GM23338 (cell line): ENCODE measurements around the gene PRAF2. TPM values are rescaled to one million over a fixed set of nuclear protein-coding genes. Genes with fewer than 3 reads are reported as not detected.

Source experiments
- ATAC-seq: fragments of 200-7000 bp; cut with Tn5 transposase; 3 replicates; pipeline ENCODE4 v1.9.1; 2020
- DNase-seq: peaks from one replicate; pipeline ENCODE4 v3.0.0-alpha.2; 2015; ENCODE audit warnings: low spot score
- H2AFZ ChIP-seq: fragments of 200-600 bp; sonication (generic); 2 replicates; pipeline ENCODE4 v1.8.0; 2016; ENCODE audit warnings: antibody characterized with exemption, mild to moderate bottlenecking, moderate library complexity
- H3F3A ChIP-seq: fragments of 200-600 bp; sonication (generic); replicated peaks from 2 replicates; pipeline ENCODE4 v1.8.0; 2017; ENCODE audit warnings: antibody characterized with exemption, mixed run types, low read depth
- H3K27ac ChIP-seq: fragments of 200-600 bp; sonication (generic); 2 replicates; pipeline ENCODE4 v1.6.1; 2016; ENCODE audit warnings: low read depth
- H3K27me3 ChIP-seq: fragments of 200-600 bp; sonication (generic); 2 replicates; pipeline ENCODE4 v1.8.0; 2016; ENCODE audit warnings: mild to moderate bottlenecking, mixed run types, moderate library complexity; ENCODE audit not compliant: insufficient read depth
- H3K36me3 ChIP-seq: fragments of 200-600 bp; sonication (generic); 2 replicates; pipeline ENCODE4 v1.8.0; 2016; ENCODE audit warnings: mild to moderate bottlenecking; ENCODE audit not compliant: insufficient read depth
- H3K4me1 ChIP-seq: fragments of 200-600 bp; sonication (generic); 2 replicates; pipeline ENCODE4 v1.8.0; 2016; ENCODE audit warnings: mild to moderate bottlenecking, moderate library complexity; ENCODE audit not compliant: insufficient read depth
- H3K4me2 ChIP-seq: fragments of 200-600 bp; sonication (generic); 2 replicates; pipeline ENCODE4 v1.7.1; 2017; ENCODE audit warnings: mixed run types
- H3K4me3 ChIP-seq: fragments of 200-600 bp; sonication (generic); 2 replicates; pipeline ENCODE4 v1.6.1; 2016; ENCODE audit warnings: mixed run types
- H3K79me2 ChIP-seq: fragments of 200-600 bp; sonication (generic); replicated peaks from 2 replicates; pipeline ENCODE4 v1.8.0; 2017; ENCODE audit warnings: mild to moderate bottlenecking; ENCODE audit not compliant: insufficient read depth
- H3K9me2 ChIP-seq: fragments of 200-600 bp; sonication (generic); 2 replicates; pipeline ENCODE4 v1.8.0; 2017; ENCODE audit not compliant: insufficient read depth
- H4K20me1 ChIP-seq: fragments of 200-600 bp; sonication (generic); replicated peaks from 2 replicates; pipeline ENCODE4 v1.8.0; 2017; ENCODE audit warnings: mild to moderate bottlenecking; ENCODE audit not compliant: insufficient read depth
- H3K27ac Mint-ChIP-seq: 2 replicates; pipeline ENCODE4 v1.8.0; 2020; ENCODE audit warnings: inconsistent platforms, mild to moderate bottlenecking, moderate library complexity, mixed read lengths
- H3K27me3 Mint-ChIP-seq: 3 replicates; pipeline ENCODE4 v1.8.0; 2022; ENCODE audit warnings: low read depth, mild to moderate bottlenecking, moderate library complexity, mixed read lengths, inconsistent platforms; ENCODE audit not compliant: insufficient read depth, poor library complexity
- H3K36me3 Mint-ChIP-seq: 3 replicates; pipeline ENCODE4 v1.8.0; 2021; ENCODE audit warnings: low read depth, mild to moderate bottlenecking, inconsistent platforms, moderate library complexity, mixed read lengths
- H3K4me1 Mint-ChIP-seq: 3 replicates; pipeline ENCODE4 v1.8.0; 2020; ENCODE audit warnings: mild to moderate bottlenecking, inconsistent platforms, mixed read lengths
- H3K4me3 Mint-ChIP-seq: 3 replicates; pipeline ENCODE4 v1.8.0; 2021; ENCODE audit warnings: moderate library complexity, mild to moderate bottlenecking, inconsistent platforms, mixed read lengths
- H3K9me3 Mint-ChIP-seq: 3 replicates; pipeline ENCODE4 v1.8.0; 2020; ENCODE audit warnings: moderate library complexity, mild to moderate bottlenecking, inconsistent platforms, mixed read lengths
- CREB1 ChIP-seq: fragments of 250-450 bp; sonication (Bioruptor Pico); IDR thresholded peaks from 2 replicates; pipeline ENCODE4 v1.5.0; 2020; ENCODE audit warnings: low read depth, mild to moderate bottlenecking, moderate library complexity
- CTCF ChIP-seq, 2 experiments: fragments of 200-600 bp in 1 of 2; sonication (generic) in 1 of 2; conservative IDR thresholded peaks; 2 replicates each; pipeline versions ENCODE4 v1.5.1 to v1.6.1; 2016 to 2017; ENCODE audit warnings: antibody characterized with exemption in 2 of 2, low read depth in 2 of 2, mild to moderate bottlenecking in 2 of 2, moderate library complexity in 1 of 2
- ETS1 ChIP-seq: IDR thresholded peaks from 2 replicates; pipeline ENCODE4 v1.6.1; 2016; ENCODE audit warnings: antibody characterized with exemption
- EZH2 ChIP-seq: fragments of 200-600 bp; sonication (generic); IDR thresholded peaks from one replicate; pipeline ENCODE4 v1.8.0; 2017; ENCODE audit warnings: antibody characterized with exemption, mild to moderate bottlenecking, low read depth; ENCODE audit not compliant: unreplicated experiment
- EZH2phosphoT487 ChIP-seq: fragments of 200-600 bp; sonication (generic); IDR thresholded peaks from one replicate; pipeline ENCODE4 v1.8.1; 2018; ENCODE audit warnings: antibody characterized with exemption; ENCODE audit not compliant: unreplicated experiment
- JUNB ChIP-seq: IDR thresholded peaks from one replicate; pipeline ENCODE4 v1.6.1; 2016; ENCODE audit warnings: antibody characterized with exemption; ENCODE audit not compliant: unreplicated experiment
- NANOG ChIP-seq: IDR thresholded peaks from 2 replicates; pipeline ENCODE4 v1.6.1; 2016; ENCODE audit warnings: antibody characterized with exemption, borderline replicate concordance
- POLR2AphosphoS5 ChIP-seq: IDR thresholded peaks from 2 replicates; pipeline ENCODE4 v1.6.1; 2016; ENCODE audit warnings: antibody characterized with exemption, low read depth
- STAT1 ChIP-seq: IDR thresholded peaks from one replicate; pipeline ENCODE4 v1.6.1; 2016; ENCODE audit warnings: antibody characterized with exemption; ENCODE audit not compliant: unreplicated experiment
- ZNF114 ChIP-seq: fragments of 250-450 bp; sonication (Bioruptor Pico); IDR thresholded peaks from 2 replicates; pipeline ENCODE4 v1.5.0; 2020; ENCODE audit warnings: mild to moderate bottlenecking, moderate library complexity
- ZNF331 ChIP-seq: fragments of 250-450 bp; sonication (Bioruptor Pico); IDR thresholded peaks from 2 replicates; pipeline ENCODE4 v1.5.0; 2020; ENCODE audit warnings: low read depth, mild to moderate bottlenecking, moderate library complexity
- polyA plus RNA-seq: library from polyadenylated mRNA; unstranded; fragments of >200 nt; fragmentation: Nextera tagmentation; extraction: Ambion mirVana; gene quantifications from 2 replicates; pipeline ENCODE4 v1.2.1, GENCODE V29; 2016
- total RNA-seq: library from RNA; depleted of rRNA; stranded (reverse); fragments of >200 nt; shearing (Covaris generic); gene quantifications from 2 replicates; pipeline ENCODE4 v1.2.3, GENCODE V29; 2014
- TF ChIP-seq, protein P1 (sequence below): fragments of 250-450 bp; sonication (Bioruptor Pico); IDR thresholded peaks from 2 replicates; pipeline ENCODE4 v1.5.0; 2020; ENCODE audit warnings: mild to moderate bottlenecking, moderate library complexity
- TF ChIP-seq, protein P2 (sequence below): IDR thresholded peaks from one replicate; pipeline ENCODE4 v1.6.1; 2018; ENCODE audit warnings: antibody characterized with exemption; ENCODE audit not compliant: unreplicated experiment

Gene PRAF2
- total and polyA plus RNA-seq, 2 experiments from 2014 or later: 6.3 to 22.1 TPM

- Mint-ChIP-seq H3K4me3 (no peak overlapping the region; the same call in 2 of the 3 replicates), H3K27me3 (peaks cover 12% of the 10 kb centered on the region), H3K27ac (no peak overlapping the region), H3K9me3 (no peaks in the 10 kb centered on the region; the same call in 1 of the 3 replicates), H3K4me1 (peaks cover 14% of the 10 kb centered on the region), H3K36me3 (no peaks in the 10 kb centered on the region)
- H3K4me1 ChIP-seq: no peaks in the 10 kb centered on the region
- H4K20me1 ChIP-seq: no peaks in the 10 kb centered on the region
- ATAC-seq (no peak), DNase-seq (no peak)
- no peaks in the 10 kb centered on the region for H3K36me3 ChIP-seq
- no peak overlapping the region for H3K4me3 ChIP-seq
- peaks cover 4% of the 10 kb centered on the region; the same call in 1 of the 2 replicates for H3K79me2 ChIP-seq
- TF ChIP-seq, protein P1, sequence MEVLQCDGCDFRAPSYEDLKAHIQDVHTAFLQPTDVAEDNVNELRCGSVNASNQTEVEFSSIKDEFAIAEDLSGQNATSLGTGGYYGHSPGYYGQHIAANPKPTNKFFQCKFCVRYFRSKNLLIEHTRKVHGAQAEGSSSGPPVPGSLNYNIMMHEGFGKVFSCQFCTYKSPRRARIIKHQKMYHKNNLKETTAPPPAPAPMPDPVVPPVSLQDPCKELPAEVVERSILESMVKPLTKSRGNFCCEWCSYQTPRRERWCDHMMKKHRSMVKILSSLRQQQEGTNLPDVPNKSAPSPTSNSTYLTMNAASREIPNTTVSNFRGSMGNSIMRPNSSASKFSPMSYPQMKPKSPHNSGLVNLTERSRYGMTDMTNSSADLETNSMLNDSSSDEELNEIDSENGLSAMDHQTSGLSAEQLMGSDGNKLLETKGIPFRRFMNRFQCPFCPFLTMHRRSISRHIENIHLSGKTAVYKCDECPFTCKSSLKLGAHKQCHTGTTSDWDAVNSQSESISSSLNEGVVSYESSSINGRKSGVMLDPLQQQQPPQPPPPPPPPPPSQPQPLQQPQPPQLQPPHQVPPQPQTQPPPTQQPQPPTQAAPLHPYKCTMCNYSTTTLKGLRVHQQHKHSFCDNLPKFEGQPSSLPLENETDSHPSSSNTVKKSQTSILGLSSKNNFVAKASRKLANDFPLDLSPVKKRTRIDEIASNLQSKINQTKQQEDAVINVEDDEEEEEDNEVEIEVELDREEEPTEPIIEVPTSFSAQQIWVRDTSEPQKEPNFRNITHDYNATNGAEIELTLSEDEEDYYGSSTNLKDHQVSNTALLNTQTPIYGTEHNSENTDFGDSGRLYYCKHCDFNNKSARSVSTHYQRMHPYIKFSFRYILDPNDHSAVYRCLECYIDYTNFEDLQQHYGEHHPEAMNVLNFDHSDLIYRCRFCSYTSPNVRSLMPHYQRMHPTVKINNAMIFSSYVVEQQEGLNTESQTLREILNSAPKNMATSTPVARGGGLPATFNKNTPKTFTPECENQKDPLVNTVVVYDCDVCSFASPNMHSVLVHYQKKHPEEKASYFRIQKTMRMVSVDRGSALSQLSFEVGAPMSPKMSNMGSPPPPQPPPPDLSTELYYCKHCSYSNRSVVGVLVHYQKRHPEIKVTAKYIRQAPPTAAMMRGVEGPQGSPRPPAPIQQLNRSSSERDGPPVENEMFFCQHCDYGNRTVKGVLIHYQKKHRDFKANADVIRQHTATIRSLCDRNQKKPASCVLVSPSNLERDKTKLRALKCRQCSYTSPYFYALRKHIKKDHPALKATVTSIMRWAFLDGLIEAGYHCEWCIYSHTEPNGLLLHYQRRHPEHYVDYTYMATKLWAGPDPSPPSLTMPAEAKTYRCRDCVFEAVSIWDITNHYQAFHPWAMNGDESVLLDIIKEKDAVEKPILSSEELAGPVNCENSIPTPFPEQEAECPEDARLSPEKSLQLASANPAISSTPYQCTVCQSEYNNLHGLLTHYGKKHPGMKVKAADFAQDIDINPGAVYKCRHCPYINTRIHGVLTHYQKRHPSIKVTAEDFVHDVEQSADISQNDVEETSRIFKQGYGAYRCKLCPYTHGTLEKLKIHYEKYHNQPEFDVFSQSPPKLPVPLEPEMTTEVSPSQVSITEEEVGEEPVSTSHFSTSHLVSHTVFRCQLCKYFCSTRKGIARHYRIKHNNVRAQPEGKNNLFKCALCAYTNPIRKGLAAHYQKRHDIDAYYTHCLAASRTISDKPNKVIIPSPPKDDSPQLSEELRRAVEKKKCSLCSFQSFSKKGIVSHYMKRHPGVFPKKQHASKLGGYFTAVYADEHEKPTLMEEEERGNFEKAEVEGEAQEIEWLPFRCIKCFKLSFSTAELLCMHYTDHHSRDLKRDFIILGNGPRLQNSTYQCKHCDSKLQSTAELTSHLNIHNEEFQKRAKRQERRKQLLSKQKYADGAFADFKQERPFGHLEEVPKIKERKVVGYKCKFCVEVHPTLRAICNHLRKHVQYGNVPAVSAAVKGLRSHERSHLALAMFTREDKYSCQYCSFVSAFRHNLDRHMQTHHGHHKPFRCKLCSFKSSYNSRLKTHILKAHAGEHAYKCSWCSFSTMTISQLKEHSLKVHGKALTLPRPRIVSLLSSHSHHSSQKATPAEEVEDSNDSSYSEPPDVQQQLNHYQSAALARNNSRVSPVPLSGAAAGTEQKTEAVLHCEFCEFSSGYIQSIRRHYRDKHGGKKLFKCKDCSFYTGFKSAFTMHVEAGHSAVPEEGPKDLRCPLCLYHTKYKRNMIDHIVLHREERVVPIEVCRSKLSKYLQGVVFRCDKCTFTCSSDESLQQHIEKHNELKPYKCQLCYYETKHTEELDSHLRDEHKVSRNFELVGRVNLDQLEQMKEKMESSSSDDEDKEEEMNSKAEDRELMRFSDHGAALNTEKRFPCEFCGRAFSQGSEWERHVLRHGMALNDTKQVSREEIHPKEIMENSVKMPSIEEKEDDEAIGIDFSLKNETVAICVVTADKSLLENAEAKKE (CRISPR knock-in tag): no peak
- TF ChIP-seq ZNF331 (CRISPR knock-in tag) (no peak), STAT1 (no peak), EZH2 (no peak), ZNF114 (CRISPR knock-in tag) (no peak), NANOG (no peak), JUNB (no peak), CREB1 (CRISPR knock-in tag) (no peak), EZH2phosphoT487 (no peak), CTCF (conservative IDR thresholded peaks at IDR 0.05; ENCODE audit: low read depth in 2 of 2) (no peak), POLR2AphosphoS5 (no peak), ETS1 (no peak)
- TF ChIP-seq, protein P2, sequence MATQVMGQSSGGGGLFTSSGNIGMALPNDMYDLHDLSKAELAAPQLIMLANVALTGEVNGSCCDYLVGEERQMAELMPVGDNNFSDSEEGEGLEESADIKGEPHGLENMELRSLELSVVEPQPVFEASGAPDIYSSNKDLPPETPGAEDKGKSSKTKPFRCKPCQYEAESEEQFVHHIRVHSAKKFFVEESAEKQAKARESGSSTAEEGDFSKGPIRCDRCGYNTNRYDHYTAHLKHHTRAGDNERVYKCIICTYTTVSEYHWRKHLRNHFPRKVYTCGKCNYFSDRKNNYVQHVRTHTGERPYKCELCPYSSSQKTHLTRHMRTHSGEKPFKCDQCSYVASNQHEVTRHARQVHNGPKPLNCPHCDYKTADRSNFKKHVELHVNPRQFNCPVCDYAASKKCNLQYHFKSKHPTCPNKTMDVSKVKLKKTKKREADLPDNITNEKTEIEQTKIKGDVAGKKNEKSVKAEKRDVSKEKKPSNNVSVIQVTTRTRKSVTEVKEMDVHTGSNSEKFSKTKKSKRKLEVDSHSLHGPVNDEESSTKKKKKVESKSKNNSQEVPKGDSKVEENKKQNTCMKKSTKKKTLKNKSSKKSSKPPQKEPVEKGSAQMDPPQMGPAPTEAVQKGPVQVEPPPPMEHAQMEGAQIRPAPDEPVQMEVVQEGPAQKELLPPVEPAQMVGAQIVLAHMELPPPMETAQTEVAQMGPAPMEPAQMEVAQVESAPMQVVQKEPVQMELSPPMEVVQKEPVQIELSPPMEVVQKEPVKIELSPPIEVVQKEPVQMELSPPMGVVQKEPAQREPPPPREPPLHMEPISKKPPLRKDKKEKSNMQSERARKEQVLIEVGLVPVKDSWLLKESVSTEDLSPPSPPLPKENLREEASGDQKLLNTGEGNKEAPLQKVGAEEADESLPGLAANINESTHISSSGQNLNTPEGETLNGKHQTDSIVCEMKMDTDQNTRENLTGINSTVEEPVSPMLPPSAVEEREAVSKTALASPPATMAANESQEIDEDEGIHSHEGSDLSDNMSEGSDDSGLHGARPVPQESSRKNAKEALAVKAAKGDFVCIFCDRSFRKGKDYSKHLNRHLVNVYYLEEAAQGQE: no peak
- H3F3A ChIP-seq: no peaks in the 10 kb centered on the region
- no peak overlapping the region for H2AFZ ChIP-seq
- H3K9me2 ChIP-seq: no peaks in the 10 kb centered on the region
- no peak overlapping the region for H3K27ac ChIP-seq
- no peaks in the 10 kb centered on the region for H3K27me3 ChIP-seq
- H3K4me2 ChIP-seq: no peak overlapping the region
Observed at GRCh38 chrX:49070988-49071387, 2.8 kb downstream of the PRAF2 start.
